Effector memory CD4-positive, alpha-beta T cell (primary cell): Measurements from ENCODE around the gene ARL16.

Experiments
- DNase-seq, 3 donors: peaks; one replicate each; pipeline ENCODE4 v3.0.0-alpha.2; 2020
- H3K27ac ChIP-seq: 2 replicates; pipeline ENCODE4 v1.7.0; 2013; ENCODE audit warnings: mild to moderate bottlenecking, low read length, moderate library complexity; ENCODE audit not compliant: insufficient read depth, poor library complexity, severe bottlenecking
- H3K27me3 ChIP-seq: replicated peaks from 2 replicates; pipeline ENCODE4 v1.7.0; 2013; ENCODE audit warnings: mild to moderate bottlenecking, low read length; ENCODE audit not compliant: insufficient read depth, control insufficient read depth, poor library complexity, severe bottlenecking
- H3K36me3 ChIP-seq: 2 replicates; pipeline ENCODE4 v1.7.0; 2013; ENCODE audit warnings: mild to moderate bottlenecking, low read length, moderate library complexity; ENCODE audit not compliant: control insufficient read depth, insufficient read depth
- H3K4me1 ChIP-seq: 2 replicates; pipeline ENCODE4 v1.7.0; 2013; ENCODE audit warnings: low read length, mild to moderate bottlenecking; ENCODE audit not compliant: control insufficient read depth, insufficient read depth, poor library complexity, severe bottlenecking
- H3K4me3 ChIP-seq: 2 replicates; pipeline ENCODE4 v1.7.0; 2013; ENCODE audit warnings: low read length, low read depth, mild to moderate bottlenecking; ENCODE audit not compliant: insufficient read depth, poor library complexity, severe bottlenecking
- H3K9me3 ChIP-seq: 2 replicates; pipeline ENCODE4 v1.7.0; 2013; ENCODE audit warnings: mild to moderate bottlenecking, low read length, moderate library complexity; ENCODE audit not compliant: control insufficient read depth

The ARL16 gene

DNA sequence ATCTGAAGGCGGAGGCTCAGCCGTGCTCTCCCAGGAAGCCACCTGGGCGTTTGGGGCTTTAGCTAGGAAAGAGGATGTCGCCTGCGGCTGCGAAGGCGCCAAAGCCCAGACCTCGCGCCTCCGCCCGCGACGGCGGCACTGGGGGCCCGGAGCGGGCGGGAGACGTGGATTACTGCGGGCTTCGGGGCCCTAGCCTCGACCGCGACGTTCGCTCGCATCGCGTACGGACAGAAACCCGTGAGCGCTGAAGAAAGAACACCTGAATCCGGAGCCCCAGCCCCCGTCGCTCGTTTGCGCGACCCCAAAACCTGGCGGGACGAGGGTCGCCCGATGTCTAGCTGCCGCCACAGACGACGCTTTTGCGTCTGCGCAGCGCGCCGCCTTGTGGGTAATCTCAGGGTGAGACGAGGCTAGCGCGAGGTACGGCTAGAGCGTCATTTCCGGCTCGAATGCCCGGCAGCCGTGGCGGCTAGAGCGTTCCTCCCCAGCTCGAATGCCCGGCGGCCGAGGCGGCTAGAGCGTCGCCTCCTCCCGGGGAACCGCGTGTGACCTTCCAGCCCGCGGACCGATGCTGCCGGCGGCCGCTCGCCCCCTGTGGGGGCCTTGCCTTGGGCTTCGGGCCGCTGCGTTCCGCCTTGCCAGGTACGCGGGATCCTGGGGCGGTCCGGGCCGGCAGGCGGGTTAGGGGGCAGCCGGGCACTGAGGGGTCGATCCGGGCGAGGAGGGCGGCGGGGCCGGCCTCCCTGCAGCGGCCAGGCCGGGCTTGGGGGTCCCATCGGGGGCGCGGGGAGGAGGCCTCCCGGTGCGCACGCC, 19.5 kb upstream of the ARL16 start, which contains the start of gene MRPL12:
TSS of gene MRPL12 (plus strand) at position 434 of the 813 bp plus-strand sequence. CDS start at position 569, 135 bp downstream.
- Histone ChIP-seq H3K36me3 (peaks cover 35% of the 10 kb centered on the region), H3K27ac (peak within 1 kb of the TSS; percentile 89), H3K27me3 (no peaks in the 10 kb centered on the region), H3K4me3 (peak within 1 kb of the TSS; percentile 85), H3K4me1 (peaks cover 27% of the 10 kb centered on the region), H3K9me3 (no peaks in the 10 kb centered on the region)
- DNase-seq: peak; percentile 78 to 84 (median 79)

DNA sequence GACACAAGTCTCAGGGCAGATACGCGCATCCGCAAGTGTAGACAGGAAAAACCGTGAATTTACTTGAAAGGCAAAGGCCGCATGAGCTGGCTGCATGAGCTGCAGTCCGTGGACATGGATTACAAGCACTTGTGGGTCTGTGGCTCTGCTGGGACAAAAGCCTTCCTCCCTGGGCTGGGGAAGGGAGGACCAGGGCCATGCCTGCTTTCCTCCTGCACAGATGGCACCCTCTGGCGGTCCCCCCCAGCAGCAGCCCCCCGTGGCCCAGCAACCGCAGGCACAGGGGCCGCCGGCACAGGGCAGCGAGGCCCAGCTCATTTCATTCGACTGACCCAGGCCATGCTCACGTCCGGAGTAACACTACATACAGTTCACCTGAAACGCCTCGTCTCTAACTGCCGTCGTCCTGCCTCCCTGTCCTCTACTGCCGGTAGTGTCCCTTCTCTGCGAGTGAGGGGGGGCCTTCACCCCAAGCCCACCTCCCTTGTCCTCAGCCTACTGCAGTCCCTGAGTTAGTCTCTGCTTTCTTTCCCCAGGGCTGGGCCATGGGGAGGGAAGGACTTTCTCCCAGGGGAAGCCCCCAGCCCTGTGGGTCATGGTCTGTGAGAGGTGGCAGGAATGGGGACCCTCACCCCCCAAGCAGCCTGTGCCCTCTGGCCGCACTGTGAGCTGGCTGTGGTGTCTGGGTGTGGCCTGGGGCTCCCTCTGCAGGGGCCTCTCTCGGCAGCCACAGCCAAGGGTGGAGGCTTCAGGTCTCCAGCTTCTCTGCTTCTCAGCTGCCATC, 17.9 kb upstream of the ARL16 start:
- Histone ChIP-seq H3K27me3 (no peaks in the 10 kb centered on the region), H3K4me1 (peaks cover 27% of the 10 kb centered on the region), H3K9me3 (no peaks in the 10 kb centered on the region), H3K36me3 (peaks cover 40% of the 10 kb centered on the region), H3K27ac (peak overlapping the region; percentile 46), H3K4me3 (no peak overlapping the region)
- no peak for DNase-seq

DNA sequence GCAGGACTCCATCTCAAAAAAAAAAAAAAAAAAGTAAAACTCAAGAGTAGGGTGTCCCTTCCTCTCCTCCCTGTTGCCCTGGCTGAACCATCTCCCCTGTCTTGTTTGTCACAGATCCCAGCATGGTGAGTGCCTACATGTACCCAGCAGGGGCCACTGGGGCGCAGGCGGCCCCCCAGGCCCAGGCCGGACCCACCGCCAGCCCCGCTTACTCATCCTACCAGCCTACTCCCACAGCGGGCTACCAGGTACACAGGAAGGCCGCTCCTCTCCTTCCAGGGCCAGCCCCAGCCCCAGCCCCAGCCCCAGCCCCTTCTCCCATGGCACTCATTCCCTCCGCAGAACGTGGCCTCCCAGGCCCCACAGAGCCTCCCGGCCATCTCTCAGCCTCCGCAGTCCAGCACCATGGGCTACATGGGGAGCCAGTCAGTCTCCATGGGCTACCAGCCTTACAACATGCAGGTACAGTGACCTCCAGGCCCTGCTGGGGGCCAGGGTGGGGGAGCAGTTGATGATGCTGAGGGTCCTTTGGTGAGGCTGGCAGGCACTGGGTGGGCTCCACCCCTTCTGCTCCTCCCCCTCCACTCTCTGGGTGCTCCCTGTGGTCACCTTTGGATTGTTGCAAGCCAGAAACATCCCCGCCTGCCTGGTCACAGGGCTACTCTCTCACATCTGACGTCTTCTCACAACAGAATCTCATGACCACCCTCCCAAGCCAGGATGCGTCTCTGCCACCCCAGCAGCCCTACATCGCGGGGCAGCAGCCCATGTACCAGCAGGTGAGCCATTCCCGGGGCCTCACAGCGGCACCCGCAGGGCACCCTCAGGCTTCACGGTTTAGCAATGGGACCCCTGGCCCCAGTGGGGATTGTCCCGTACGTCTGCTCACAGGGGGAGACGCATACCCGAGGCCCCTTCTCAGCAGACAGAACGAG, 17.0 kb upstream of the ARL16 start:
- H3K4me1 ChIP-seq: peaks cover 27% of the 10 kb centered on the region
- H3K4me3 ChIP-seq: no peak overlapping the region
- no peak overlapping the region for H3K27ac ChIP-seq
- no peaks in the 10 kb centered on the region for H3K27me3 ChIP-seq
- no peaks in the 10 kb centered on the region for H3K9me3 ChIP-seq
- H3K36me3 ChIP-seq: peaks cover 41% of the 10 kb centered on the region
- no peak for DNase-seq

DNA sequence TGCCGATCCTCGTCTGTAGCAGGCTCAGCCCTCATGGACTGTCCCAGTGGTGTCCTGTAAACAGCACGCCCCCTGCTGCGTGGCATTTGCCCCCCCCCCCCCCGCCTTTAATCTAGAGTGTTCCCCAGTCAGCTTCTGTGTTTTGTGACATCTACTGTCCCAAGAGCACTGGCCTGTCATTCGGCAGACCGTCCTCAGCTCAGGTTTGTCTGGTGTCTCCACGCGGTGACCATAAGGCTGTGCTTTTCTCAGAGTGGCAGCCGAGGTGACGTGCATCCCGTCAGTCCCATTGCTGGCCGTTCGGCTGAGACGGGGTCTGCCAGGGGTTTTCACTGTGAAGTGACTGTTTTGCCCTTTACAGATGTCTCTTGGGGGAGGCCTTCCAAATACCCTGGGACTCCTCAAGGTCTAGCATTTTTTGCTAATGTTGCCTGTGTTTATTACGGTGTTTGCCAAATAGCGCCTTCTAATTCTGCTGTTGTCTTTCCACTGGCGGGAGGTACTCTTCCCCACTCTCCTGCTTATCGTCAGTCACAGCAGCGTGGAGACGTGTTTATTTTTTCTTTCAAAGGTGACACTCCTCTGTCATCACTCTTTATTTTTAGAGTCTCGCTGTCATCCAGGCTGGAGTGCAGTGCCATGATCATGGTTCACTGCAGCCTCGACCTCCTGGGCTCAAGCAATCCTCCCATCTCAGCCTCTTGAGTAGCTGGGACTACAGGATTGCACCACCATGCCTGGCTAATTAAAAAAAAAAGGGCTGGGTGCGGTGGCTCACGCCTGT, 13.9 kb upstream of the ARL16 start:
- Histone ChIP-seq H3K4me1 (peaks cover 15% of the 10 kb centered on the region), H3K36me3 (peaks cover 69% of the 10 kb centered on the region), H3K27ac (no peak overlapping the region), H3K9me3 (no peaks in the 10 kb centered on the region), H3K4me3 (no peak overlapping the region), H3K27me3 (no peaks in the 10 kb centered on the region)
- DNase-seq: no peak

DNA sequence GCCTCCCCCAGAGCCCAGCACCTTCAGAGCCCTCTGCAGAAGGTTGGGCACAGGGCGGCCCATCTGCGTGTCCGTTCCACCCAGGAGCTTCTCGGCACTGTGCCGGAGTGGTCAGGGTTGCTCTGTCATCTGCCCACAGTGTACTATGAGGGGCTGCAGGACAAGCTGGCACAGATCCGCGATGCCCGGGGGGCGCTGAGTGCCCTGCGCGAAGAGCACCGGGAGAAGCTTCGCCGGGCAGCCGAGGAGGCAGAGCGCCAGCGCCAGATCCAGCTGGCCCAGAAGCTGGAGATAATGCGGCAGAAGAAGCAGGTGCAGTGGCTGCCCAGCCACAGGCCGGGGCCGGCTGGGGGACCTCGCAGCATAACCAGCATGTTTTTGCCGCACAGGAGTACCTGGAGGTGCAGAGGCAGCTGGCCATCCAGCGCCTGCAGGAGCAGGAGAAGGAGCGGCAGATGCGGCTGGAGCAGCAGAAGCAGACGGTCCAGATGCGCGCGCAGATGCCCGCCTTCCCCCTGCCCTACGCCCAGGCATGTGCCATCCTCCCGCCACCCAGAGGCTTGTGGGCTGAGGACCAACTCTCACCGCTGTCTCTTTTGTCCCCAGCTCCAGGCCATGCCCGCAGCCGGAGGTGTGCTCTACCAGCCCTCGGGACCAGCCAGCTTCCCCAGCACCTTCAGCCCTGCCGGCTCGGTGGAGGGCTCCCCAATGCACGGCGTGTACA, 12.8 kb upstream of the ARL16 start:
- peaks cover 80% of the 10 kb centered on the region for H3K36me3 ChIP-seq
- H3K27me3 ChIP-seq: no peaks in the 10 kb centered on the region
- no peak overlapping the region for H3K27ac ChIP-seq
- H3K4me3 ChIP-seq: no peak overlapping the region
- H3K9me3 ChIP-seq: no peaks in the 10 kb centered on the region
- no peak for DNase-seq
- peaks cover 5% of the 10 kb centered on the region for H3K4me1 ChIP-seq

DNA sequence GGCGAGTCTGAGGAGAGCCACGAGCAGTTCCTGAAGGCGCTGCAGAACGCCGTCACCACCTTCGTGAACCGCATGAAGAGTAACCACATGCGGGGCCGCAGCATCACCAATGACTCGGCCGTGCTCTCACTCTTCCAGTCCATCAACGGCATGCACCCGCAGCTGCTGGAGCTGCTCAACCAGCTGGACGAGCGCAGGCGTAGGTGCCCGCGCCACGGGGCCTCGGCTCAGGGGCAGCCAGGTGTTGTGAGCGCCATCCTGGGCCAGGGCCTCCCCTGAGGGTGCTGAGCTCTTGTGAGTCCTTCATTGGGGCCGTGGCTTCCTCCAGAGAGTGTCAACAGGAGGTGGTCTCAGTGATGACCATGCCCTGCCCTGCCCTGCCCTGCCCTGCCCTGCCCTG, 12.2 kb upstream of the ARL16 start:
- H3K36me3 ChIP-seq: peaks cover 81% of the 10 kb centered on the region
- H3K9me3 ChIP-seq: no peaks in the 10 kb centered on the region
- no peaks in the 10 kb centered on the region for H3K27me3 ChIP-seq
- peaks cover under 1% of the 10 kb centered on the region for H3K4me1 ChIP-seq
- H3K27ac ChIP-seq: no peak overlapping the region
- DNase-seq: no peak
- no peak overlapping the region for H3K4me3 ChIP-seq

DNA sequence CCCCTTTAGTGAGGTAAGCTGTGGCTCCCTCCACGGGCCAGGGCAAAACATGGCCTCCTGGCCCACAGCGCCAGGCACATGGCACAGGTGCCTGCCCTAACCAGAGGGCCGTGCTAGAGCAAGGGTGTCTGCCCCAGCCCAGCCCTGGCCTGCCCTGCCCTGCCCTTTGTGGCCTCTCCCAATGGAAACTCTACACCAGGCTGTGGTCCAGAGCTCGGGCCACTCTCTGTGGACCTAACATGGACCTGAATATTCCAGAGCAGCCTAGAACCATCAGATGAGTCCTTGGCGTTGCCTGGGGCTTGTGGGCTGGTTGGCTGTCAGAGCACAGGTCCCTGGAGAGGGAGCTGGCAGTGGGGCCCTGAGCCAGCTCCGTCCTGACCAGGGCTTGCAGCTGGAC, 11.6 kb upstream of the ARL16 start:
- DNase-seq: no peak
- no peaks in the 10 kb centered on the region for H3K27me3 ChIP-seq
- H3K27ac ChIP-seq: no peak overlapping the region
- no peaks in the 10 kb centered on the region for H3K9me3 ChIP-seq
- H3K4me1 ChIP-seq: no peaks in the 10 kb centered on the region
- no peak overlapping the region for H3K4me3 ChIP-seq
- H3K36me3 ChIP-seq: peaks cover 83% of the 10 kb centered on the region

DNA sequence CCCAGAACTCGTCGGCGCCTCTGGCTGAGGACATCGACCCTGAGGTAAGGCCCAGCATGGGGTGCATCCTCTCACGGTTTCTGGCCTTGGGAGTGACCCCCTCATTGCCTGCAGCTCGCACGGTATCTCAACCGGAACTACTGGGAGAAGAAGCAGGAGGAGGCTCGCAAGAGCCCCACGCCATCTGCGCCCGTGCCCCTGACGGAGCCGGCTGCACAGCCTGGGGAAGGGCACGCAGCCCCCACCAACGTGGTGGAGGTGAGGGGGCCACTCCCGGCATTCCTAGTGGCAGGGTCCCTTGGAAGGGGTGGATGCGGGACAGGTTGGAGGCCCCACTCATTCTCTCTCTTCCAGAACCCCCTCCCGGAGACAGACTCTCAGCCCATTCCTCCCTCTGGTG, 11.2 kb upstream of the ARL16 start:
- Histone ChIP-seq H3K36me3 (peaks cover 87% of the 10 kb centered on the region), H3K27me3 (no peaks in the 10 kb centered on the region), H3K27ac (no peak overlapping the region), H3K4me3 (no peak overlapping the region), H3K9me3 (no peaks in the 10 kb centered on the region), H3K4me1 (no peaks in the 10 kb centered on the region)
- no peak for DNase-seq
